ENCODE results near the gene TTC3. TPM values are rescaled to one million over a fixed set of nuclear protein-coding genes. Genes with fewer than 3 reads are reported as not detected.

TTC3 gene
- total and polyA plus RNA-seq, 2 donors (not counting 1 experiment from before 2014, with no cell fraction given): 42.0 to 163 TPM

DNA sequence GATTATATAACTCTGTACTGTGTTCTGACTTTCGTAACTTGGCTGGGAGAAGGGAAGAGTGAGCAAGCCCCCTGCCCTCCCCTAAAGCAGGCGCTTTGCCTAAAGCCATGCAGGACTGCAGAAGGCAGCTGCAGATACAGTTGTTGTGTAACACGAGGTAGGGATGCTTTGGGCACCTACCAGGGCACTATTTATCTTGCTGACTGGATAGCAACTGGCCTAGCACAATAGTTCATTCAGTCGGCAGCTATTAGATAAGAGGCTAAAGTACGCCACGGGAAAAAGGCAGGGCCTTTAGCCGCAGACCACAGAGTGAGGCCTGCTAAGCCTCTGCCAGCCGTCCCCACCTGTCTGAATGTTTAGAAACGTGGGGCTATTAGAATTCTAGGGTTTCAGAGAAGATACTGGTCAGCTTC lies 80.9 kb downstream of the TTC3 start:
- no peak overlapping the region for H3K27ac Mint-ChIP-seq
- Histone ChIP-seq H4K20me1 (ENCODE audit: control insufficient read depth, insufficient read depth, low read length, poor library complexity, severe bottlenecking) (no peaks in the 10 kb centered on the region), H3K9ac (ENCODE audit: low read length) (no peak overlapping the region), H3K4me1 (ENCODE audit: control insufficient read depth in 2 of 2, insufficient read depth in 2 of 2, low read length in 2 of 2) (no peaks in the 10 kb centered on the region), H3K9me3 (ENCODE audit: control extremely low read depth in 1 of 3, control insufficient read depth in 2 of 3, insufficient read depth in 1 of 3, low read length in 2 of 3) (no peaks in the 10 kb centered on the region), H3K4me3 (ENCODE audit: control extremely low read depth in 1 of 5, extremely low read depth in 1 of 5, insufficient read depth in 1 of 5, low read depth in 2 of 5, low read length in 4 of 5) (no peak overlapping the region), H3K27me3 (replicated peaks in 1 of 4; ENCODE audit: control extremely low read depth in 1 of 4, control insufficient read depth in 3 of 4, insufficient read depth in 4 of 4, low read length in 3 of 4) (no peaks in the 10 kb centered on the region), H3K79me2 (ENCODE audit: control insufficient read depth, insufficient read depth, low read length) (no peaks in the 10 kb centered on the region), H3K36me3 (replicated peaks in 1 of 2; ENCODE audit: control extremely low read depth in 1 of 2, control insufficient read depth in 1 of 2, extremely low read depth in 1 of 2, insufficient read depth in 2 of 2, low read length in 1 of 2) (peaks cover 22 to 52% of the 10 kb centered on the region in 2 experiments), H3K27ac (ENCODE audit: low read length in 2 of 2) (no peak overlapping the region), H3K4me2 (replicated peaks; ENCODE audit: low read depth, low read length, poor library complexity, severe bottlenecking) (no peak overlapping the region), H2AFZ (ENCODE audit: insufficient read depth, low read depth, low read length, poor library complexity, severe bottlenecking) (no peak overlapping the region)
- H3K27me3 Mint-ChIP-seq: no peaks in the 10 kb centered on the region
- intact Hi-C loops (cut with micrococcal nuclease): no loop called here
- 97% methylated on average over 9 of the region's 9 CpGs for WGBS (ENCODE audit: insufficient coverage)
- ATAC-seq (ENCODE audit: low read depth) (no peak), DNase-seq (no peak)
- H3K9me3 Mint-ChIP-seq (ENCODE audit: insufficient read depth): no peaks in the 10 kb centered on the region
- ChIA-PET POLR2A (no interaction called here), CTCF (interaction anchor here (0.9 kb wide), 1 partner anchor 558 kb away, joined by 3 read pairs; no protein-coding TSS in a partner anchor)
- H3K4me1 Mint-ChIP-seq: no peaks in the 10 kb centered on the region
- no peak for TF ChIP-seq EZH2 (IDR thresholded peaks at IDR 0.05; ENCODE audit: borderline replicate concordance, insufficient read depth, low read depth, low read length, poor library complexity, severe bottlenecking)
- TF ChIP-seq CTCF (IDR thresholded peaks at IDR 0.05): no peak
- no peak overlapping the region for H3K4me3 Mint-ChIP-seq

DNA sequence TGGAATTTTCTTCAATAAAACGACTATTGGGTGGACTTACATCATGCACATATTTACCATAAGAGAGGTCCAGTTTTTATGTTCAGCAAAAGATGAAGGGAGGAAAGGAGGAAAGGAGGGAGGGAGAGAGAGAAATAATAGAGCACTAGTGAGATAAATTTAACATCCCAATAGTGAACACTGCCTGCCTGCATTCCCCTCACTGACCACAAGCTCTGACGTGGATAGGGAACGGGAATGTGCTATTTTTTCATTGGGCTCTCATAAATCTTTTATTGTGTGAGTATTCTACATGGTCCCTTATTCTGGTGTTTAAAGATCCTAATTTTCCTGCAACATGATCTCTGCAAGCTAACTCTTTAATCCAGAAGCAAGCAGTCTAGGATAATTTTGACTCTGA lies 82.1 kb downstream of the TTC3 start:
- CTCF ChIA-PET: interaction anchor here (0.7 kb wide), 1 partner anchor 12 kb away, joined by 3 read pairs; no protein-coding TSS in a partner anchor

More for the DNA sequence above, 82.1 kb downstream of the TTC3 start:
- Mint-ChIP-seq H3K4me1 (no peaks in the 10 kb centered on the region), H3K27me3 (no peaks in the 10 kb centered on the region), H3K27ac (no peak overlapping the region), H3K9me3 (ENCODE audit: insufficient read depth) (no peaks in the 10 kb centered on the region), H3K4me3 (no peak overlapping the region)
- H3K27me3 ChIP-seq (replicated peaks in 1 of 4; ENCODE audit: control extremely low read depth in 1 of 4, control insufficient read depth in 3 of 4, insufficient read depth in 4 of 4, low read length in 3 of 4): no peaks in the 10 kb centered on the region
- H3K4me2 ChIP-seq (replicated peaks; ENCODE audit: low read depth, low read length, poor library complexity, severe bottlenecking): no peak overlapping the region
- WGBS (ENCODE audit: insufficient coverage): no CpG with 5 or more reads among the region's 3 CpGs
- POLR2A ChIA-PET: no interaction called here
- H4K20me1 ChIP-seq (ENCODE audit: control insufficient read depth, insufficient read depth, low read length, poor library complexity, severe bottlenecking): no peaks in the 10 kb centered on the region
- H3K4me3 ChIP-seq (ENCODE audit: control extremely low read depth in 1 of 5, extremely low read depth in 1 of 5, insufficient read depth in 1 of 5, low read depth in 2 of 5, low read length in 4 of 5): no peak overlapping the region
- ATAC-seq (ENCODE audit: low read depth) (no peak), DNase-seq (no peak)
- no peak overlapping the region for H2AFZ ChIP-seq (ENCODE audit: insufficient read depth, low read depth, low read length, poor library complexity, severe bottlenecking)
- no peak overlapping the region for H3K9ac ChIP-seq (ENCODE audit: low read length)
- H3K9me3 ChIP-seq (ENCODE audit: control extremely low read depth in 1 of 3, control insufficient read depth in 2 of 3, insufficient read depth in 1 of 3, low read length in 2 of 3): no peaks in the 10 kb centered on the region
- intact Hi-C loops (cut with micrococcal nuclease): no loop called here
- TF ChIP-seq EZH2 (IDR thresholded peaks at IDR 0.05; ENCODE audit: borderline replicate concordance, insufficient read depth, low read depth, low read length, poor library complexity, severe bottlenecking): no peak
- H3K36me3 ChIP-seq (replicated peaks in 1 of 2; ENCODE audit: control extremely low read depth in 1 of 2, control insufficient read depth in 1 of 2, extremely low read depth in 1 of 2, insufficient read depth in 2 of 2, low read length in 1 of 2): peaks cover 16 to 48% of the 10 kb centered on the region in 2 experiments
- H3K79me2 ChIP-seq (ENCODE audit: control insufficient read depth, insufficient read depth, low read length): no peaks in the 10 kb centered on the region
- H3K4me1 ChIP-seq (ENCODE audit: control insufficient read depth in 2 of 2, insufficient read depth in 2 of 2, low read length in 2 of 2): no peaks in the 10 kb centered on the region
- H3K27ac ChIP-seq (ENCODE audit: low read length in 2 of 2): no peak overlapping the region

All from B cell (primary cell).